GM23338 (cell line): ENCODE results near the gene MAP3K9.

ENCODE experiments used
- CREB1 ChIP-seq: fragments of 250-450 bp; sonication (Bioruptor Pico); IDR thresholded peaks from 2 replicates; pipeline ENCODE4 v1.5.0; 2020; ENCODE audit warnings: low read depth, mild to moderate bottlenecking, moderate library complexity
- EZH2 ChIP-seq: fragments of 200-600 bp; sonication (generic); IDR thresholded peaks from one replicate; pipeline ENCODE4 v1.8.0; 2017; ENCODE audit warnings: antibody characterized with exemption, mild to moderate bottlenecking, low read depth; ENCODE audit not compliant: unreplicated experiment
- EZH2phosphoT487 ChIP-seq: fragments of 200-600 bp; sonication (generic); IDR thresholded peaks from one replicate; pipeline ENCODE4 v1.8.1; 2018; ENCODE audit warnings: antibody characterized with exemption; ENCODE audit not compliant: unreplicated experiment
- JUNB ChIP-seq: IDR thresholded peaks from one replicate; pipeline ENCODE4 v1.6.1; 2016; ENCODE audit warnings: antibody characterized with exemption; ENCODE audit not compliant: unreplicated experiment
- POLR2AphosphoS5 ChIP-seq: IDR thresholded peaks from 2 replicates; pipeline ENCODE4 v1.6.1; 2016; ENCODE audit warnings: antibody characterized with exemption, low read depth
- ZNF331 ChIP-seq: fragments of 250-450 bp; sonication (Bioruptor Pico); IDR thresholded peaks from 2 replicates; pipeline ENCODE4 v1.5.0; 2020; ENCODE audit warnings: low read depth, mild to moderate bottlenecking, moderate library complexity
- TF ChIP-seq, protein P1 (sequence below), 2 experiments: fragments of 200-600 bp in 1 of 2; sonication (generic) in 1 of 2; conservative IDR thresholded peaks; 2 replicates each; pipeline versions ENCODE4 v1.5.1 to v1.6.1; 2016 to 2017; ENCODE audit warnings: antibody characterized with exemption in 2 of 2, low read depth in 2 of 2, mild to moderate bottlenecking in 2 of 2, moderate library complexity in 1 of 2
- TF ChIP-seq, protein P2 (sequence below): IDR thresholded peaks from one replicate; pipeline ENCODE4 v1.6.1; 2018; ENCODE audit warnings: antibody characterized with exemption; ENCODE audit not compliant: unreplicated experiment

DNA sequence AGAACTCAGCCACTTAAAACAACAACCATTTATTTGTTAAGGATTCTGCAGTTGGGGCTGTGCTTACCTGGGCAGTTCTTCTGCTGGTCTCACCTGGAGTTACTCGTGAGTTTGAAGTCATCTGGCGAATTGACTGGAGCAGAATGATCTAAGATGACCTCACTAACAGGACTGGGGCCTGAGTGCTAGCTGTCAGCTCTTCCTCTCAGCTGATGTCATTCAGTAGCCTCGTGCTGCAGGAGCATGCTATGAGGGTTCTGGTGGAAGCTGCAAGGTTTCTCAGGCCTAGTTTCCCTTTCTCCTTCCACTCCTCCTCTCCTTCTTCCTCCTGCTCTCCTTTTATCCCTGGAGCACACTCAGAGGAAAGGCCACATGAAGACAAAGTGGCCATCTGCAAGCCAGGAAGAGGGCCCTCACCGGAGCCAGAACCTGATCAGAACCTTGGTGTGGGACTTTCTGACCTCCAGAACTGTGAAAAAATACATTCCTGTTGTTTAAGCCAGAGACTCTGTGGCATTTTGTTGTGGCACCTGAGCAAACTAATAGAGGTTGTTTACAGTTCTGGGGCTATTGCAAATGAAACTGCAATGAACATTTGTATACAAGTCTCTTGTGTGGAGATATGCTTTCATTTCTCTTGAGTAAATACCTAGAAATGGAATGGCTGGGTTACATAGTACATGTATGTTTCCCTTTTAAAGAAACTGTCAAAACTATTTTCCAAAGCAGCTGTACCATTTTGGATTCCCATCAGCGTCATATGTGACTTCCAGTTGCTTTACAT is 21.9 kb upstream of the MAP3K9 start:
- TF ChIP-seq EZH2phosphoT487 = no peak
- no peak for TF ChIP-seq POLR2AphosphoS5
- TF ChIP-seq, protein P1, sequence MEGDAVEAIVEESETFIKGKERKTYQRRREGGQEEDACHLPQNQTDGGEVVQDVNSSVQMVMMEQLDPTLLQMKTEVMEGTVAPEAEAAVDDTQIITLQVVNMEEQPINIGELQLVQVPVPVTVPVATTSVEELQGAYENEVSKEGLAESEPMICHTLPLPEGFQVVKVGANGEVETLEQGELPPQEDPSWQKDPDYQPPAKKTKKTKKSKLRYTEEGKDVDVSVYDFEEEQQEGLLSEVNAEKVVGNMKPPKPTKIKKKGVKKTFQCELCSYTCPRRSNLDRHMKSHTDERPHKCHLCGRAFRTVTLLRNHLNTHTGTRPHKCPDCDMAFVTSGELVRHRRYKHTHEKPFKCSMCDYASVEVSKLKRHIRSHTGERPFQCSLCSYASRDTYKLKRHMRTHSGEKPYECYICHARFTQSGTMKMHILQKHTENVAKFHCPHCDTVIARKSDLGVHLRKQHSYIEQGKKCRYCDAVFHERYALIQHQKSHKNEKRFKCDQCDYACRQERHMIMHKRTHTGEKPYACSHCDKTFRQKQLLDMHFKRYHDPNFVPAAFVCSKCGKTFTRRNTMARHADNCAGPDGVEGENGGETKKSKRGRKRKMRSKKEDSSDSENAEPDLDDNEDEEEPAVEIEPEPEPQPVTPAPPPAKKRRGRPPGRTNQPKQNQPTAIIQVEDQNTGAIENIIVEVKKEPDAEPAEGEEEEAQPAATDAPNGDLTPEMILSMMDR (conservative IDR thresholded peaks at IDR 0.05; ENCODE audit: low read depth in 2 of 2) = no peak
- TF ChIP-seq CREB1 (CRISPR knock-in tag) = no peak
- TF ChIP-seq EZH2 = no peak
- TF ChIP-seq, protein P2, sequence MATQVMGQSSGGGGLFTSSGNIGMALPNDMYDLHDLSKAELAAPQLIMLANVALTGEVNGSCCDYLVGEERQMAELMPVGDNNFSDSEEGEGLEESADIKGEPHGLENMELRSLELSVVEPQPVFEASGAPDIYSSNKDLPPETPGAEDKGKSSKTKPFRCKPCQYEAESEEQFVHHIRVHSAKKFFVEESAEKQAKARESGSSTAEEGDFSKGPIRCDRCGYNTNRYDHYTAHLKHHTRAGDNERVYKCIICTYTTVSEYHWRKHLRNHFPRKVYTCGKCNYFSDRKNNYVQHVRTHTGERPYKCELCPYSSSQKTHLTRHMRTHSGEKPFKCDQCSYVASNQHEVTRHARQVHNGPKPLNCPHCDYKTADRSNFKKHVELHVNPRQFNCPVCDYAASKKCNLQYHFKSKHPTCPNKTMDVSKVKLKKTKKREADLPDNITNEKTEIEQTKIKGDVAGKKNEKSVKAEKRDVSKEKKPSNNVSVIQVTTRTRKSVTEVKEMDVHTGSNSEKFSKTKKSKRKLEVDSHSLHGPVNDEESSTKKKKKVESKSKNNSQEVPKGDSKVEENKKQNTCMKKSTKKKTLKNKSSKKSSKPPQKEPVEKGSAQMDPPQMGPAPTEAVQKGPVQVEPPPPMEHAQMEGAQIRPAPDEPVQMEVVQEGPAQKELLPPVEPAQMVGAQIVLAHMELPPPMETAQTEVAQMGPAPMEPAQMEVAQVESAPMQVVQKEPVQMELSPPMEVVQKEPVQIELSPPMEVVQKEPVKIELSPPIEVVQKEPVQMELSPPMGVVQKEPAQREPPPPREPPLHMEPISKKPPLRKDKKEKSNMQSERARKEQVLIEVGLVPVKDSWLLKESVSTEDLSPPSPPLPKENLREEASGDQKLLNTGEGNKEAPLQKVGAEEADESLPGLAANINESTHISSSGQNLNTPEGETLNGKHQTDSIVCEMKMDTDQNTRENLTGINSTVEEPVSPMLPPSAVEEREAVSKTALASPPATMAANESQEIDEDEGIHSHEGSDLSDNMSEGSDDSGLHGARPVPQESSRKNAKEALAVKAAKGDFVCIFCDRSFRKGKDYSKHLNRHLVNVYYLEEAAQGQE = no peak
- TF ChIP-seq ZNF331 (CRISPR knock-in tag) = no peak
- no peak for TF ChIP-seq JUNB
